ENCODE results near the gene CXCL17. TPM values are rescaled to one million over a fixed set of nuclear protein-coding genes. Genes with fewer than 3 reads are reported as not detected.
A peak's percentile ranks its signal among the peaks of the same experiment; 100 is the strongest.

The CXCL17 gene
- total RNA-seq, 1 experiment from 2014 or later, result 0.32 TPM

DNA sequence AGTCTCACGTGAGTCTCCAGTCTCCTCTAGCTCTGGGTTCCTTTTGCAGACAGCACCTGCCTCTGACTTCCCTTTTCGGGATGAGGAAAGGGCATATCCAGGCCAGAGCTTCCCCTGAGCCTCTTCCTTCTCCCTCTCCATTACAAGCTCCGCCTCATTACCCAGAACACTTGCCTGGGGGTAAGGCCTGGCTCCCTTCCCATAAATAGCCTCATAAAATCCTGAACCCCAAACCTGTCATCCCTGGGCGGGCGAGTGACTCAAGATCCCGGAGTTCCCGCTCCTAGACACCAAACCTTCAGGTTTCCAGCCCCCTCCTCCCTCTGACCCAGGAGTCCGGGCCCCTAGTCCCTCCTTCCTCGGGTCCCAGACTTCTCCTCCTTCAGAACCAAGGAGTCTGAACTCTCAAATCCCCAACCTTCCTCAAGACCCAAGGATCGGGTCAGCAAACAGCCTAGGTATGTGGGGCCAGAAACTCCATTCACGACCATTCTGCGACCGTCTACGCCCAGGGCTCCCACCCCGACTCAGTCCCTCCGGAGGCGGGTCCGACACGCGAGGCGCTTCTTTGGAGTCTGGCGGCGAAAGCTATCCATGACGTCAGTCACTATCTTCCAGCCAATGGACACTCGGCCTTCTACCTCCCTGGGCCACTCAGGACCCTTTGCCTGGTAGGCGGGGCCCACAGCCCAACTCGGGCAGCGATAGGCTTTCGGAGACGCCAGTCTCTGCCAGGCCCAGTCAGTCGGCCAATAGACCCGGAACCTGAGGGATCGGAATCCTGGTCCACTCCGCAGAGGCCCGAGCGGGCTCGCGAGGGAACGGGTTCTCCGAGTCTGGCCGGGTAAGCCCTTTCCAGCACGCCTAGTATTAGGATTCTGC is 46.1 kb downstream of the CXCL17 start:
- H3K4me2 ChIP-seq (ENCODE audit: low read length), result peak overlapping the region; percentile 93
- peaks cover 10 to 39% of the 10 kb centered on the region in 2 experiments for H3K4me1 ChIP-seq (ENCODE audit: control insufficient read depth in 1 of 2, insufficient read depth in 2 of 2, low read length in 2 of 2)
- H3K36me3 ChIP-seq (ENCODE audit: control insufficient read depth in 1 of 2, insufficient read depth in 2 of 2, low read length in 2 of 2), result no peaks in the 10 kb centered on the region
- POLR2A ChIA-PET, result interaction anchor here (0.6 to 2.2 kb wide), 13 partner anchors 8 to 161 kb away, joined by 3 to 11 read pairs (median 3); partner anchors contain the start of gene GSK3A
- RAD21 ChIA-PET (ENCODE audit: low non-redundant PET in 1 of 2, low total read pairs in 2 of 2, uncharacterized antibody in 2 of 2, unreplicated experiment in 2 of 2), result no interaction called here
- CTCF ChIA-PET, result interaction anchor here (0.6 to 2.0 kb wide), 5 partner anchors 10 to 283 kb away, joined by 3 to 8 read pairs (median 3); no protein-coding TSS in a partner anchor
- H3K9me3 ChIP-seq (ENCODE audit: control insufficient read depth in 1 of 2, insufficient read depth in 1 of 2, low read depth in 1 of 2, low read length in 2 of 2), result no peaks in the 10 kb centered on the region
- peak overlapping the region; percentile 90 for H3K9ac ChIP-seq (ENCODE audit: low read length)
- peak overlapping the region; percentile 88 to 90 for H3K4me3 ChIP-seq (replicated peaks in 1 of 2; ENCODE audit: low read depth in 1 of 2, low read length in 2 of 2)
- DNase-seq (ENCODE audit: low read depth, low spot score), result peak; percentile 98
- no peaks in the 10 kb centered on the region for H4K20me1 ChIP-seq (ENCODE audit: insufficient read depth)
- peak overlapping the region; percentile 75 for H2AFZ ChIP-seq (ENCODE audit: low read depth, low read length, poor library complexity, severe bottlenecking)
- BruUV-seq (replicated peaks), result TSS peak; percentile 96
- no peaks in the 10 kb centered on the region for H3K9me2 ChIP-seq (ENCODE audit: insufficient read depth)
- peak overlapping the region; percentile 82 for H3K27ac ChIP-seq (ENCODE audit: low read depth, low read length)
- intact Hi-C loops (cut with micrococcal nuclease), result loop anchor here (5.0 kb wide), 2 partner anchors 154 to 289 kb away; partner anchors contain the start of gene GSK3A
- peak; percentile 90 for TF ChIP-seq POLR2AphosphoS5 (IDR thresholded peaks at IDR 0.05; ENCODE audit: low read depth, low read length)
- peak; percentile 99 for TF ChIP-seq SP1 (IDR thresholded peaks at IDR 0.05; ENCODE audit: low read depth)
- peak; percentile 94 for TF ChIP-seq POLR2A (IDR thresholded peaks at IDR 0.05; ENCODE audit: borderline replicate concordance, extremely low read depth, insufficient read depth, insufficient read length)
- peak; percentile 55; the same call in 1 of the 2 replicates for TF ChIP-seq ZFX (IDR thresholded peaks at IDR 0.05)
- TF ChIP-seq SIN3A (IDR thresholded peaks at IDR 0.05; ENCODE audit: low read depth), result no peak
- no peak for TF ChIP-seq RAD21 (IDR thresholded peaks at IDR 0.05; ENCODE audit: low read depth)
- peak; percentile 80 for TF ChIP-seq TCF7L2 (IDR thresholded peaks at IDR 0.05; ENCODE audit: borderline replicate concordance, extremely low read depth, insufficient read depth, insufficient read length)
- TF ChIP-seq ZBTB33 (IDR thresholded peaks at IDR 0.05; ENCODE audit: extremely low read depth, insufficient replicate concordance, low read length), result no peak
- peaks cover 29% of the 10 kb centered on the region for H3K79me2 ChIP-seq (ENCODE audit: insufficient read depth, low read length)
- ATAC-seq, result peak; percentile 95
- H3K27me3 ChIP-seq (ENCODE audit: insufficient read depth, low read length), result no peaks in the 10 kb centered on the region

Measured in HCT116 (cell line).